NCI-H2081 (cell line): ENCODE measurements around the gene CSF3R.
"Not testable (repeated sequence)": the region's sequence is repeated elsewhere in the genome, so short reads cannot be mapped to it uniquely, and the experiment has no call there.

Experiments
- DNase-seq, 2 experiments: peaks; one replicate each; lab custom pipeline; 2025; lab: John Stamatoyannopoulos, UW

The CSF3R gene

GRCh38 chr1:36481771-36482723 lies 666 bp downstream of the CSF3R start:
- no peak for DNase-seq

GRCh38 chr1:36481091-36481490 lies 1.6 kb downstream of the CSF3R start:
- no peak for DNase-seq

GRCh38 chr1:36480161-36480560 lies 2.6 kb downstream of the CSF3R start:
- no peak for DNase-seq

GRCh38 chr1:36479505-36480051 lies 3.1 kb downstream of the CSF3R start:
- DNase-seq = no peak

- DNase-seq = not testable (repeated sequence)
Measured at GRCh38 chr1:36477615-36478014, 5.1 kb downstream of the CSF3R start.

- no peak for DNase-seq
Measured at GRCh38 chr1:36476945-36477344, 5.8 kb downstream of the CSF3R start.

GRCh38 chr1:36475910-36476604 lies 6.7 kb downstream of the CSF3R start:
- no peak for DNase-seq

GRCh38 chr1:36475341-36475740 lies 7.4 kb downstream of the CSF3R start:
- no peak for DNase-seq

GRCh38 chr1:36472656-36473055 lies 10.1 kb downstream of the CSF3R start:
- no peak for DNase-seq

- no peak for DNase-seq
Measured at GRCh38 chr1:36471830-36472641, 10.7 kb downstream of the CSF3R start.

- DNase-seq = no peak
Measured at GRCh38 chr1:36469163-36469562, 13.6 kb downstream of the CSF3R start.

- no peak for DNase-seq
Measured at GRCh38 chr1:36467700-36468455, 14.8 kb downstream of the CSF3R start.

- no peak for DNase-seq
Measured at GRCh38 chr1:36467027-36467410, 15.7 kb downstream of the CSF3R start.

- DNase-seq = no peak
Measured at GRCh38 chr1:36466370-36467026, 16.2 kb downstream of the CSF3R start.

GRCh38 chr1:36465731-36466369 lies 16.9 kb downstream of the CSF3R start:
- no peak for DNase-seq

GRCh38 chr1:36464605-36465393 lies 17.9 kb downstream of the CSF3R start:
- DNase-seq = peak; percentile 52 to 68

GRCh38 chr1:36463803-36464604 lies 18.7 kb downstream of the CSF3R start, which contains the start of gene MRPS15:
Gene MRPS15 (minus strand): TSS chr1:36464384. CDS start chr1:36464275, 109 bp downstream.
- DNase-seq = peak; percentile 94 to 97

- peak; percentile 41 to 54 for DNase-seq
Measured at GRCh38 chr1:36463463-36463802, 19.3 kb downstream of the CSF3R start.

- DNase-seq = no peak
Measured at GRCh38 chr1:36458910-36459309, 23.8 kb downstream of the CSF3R start.
